ENCODE measurements around the gene EPHA3. TPM values are rescaled to one million over a fixed set of nuclear protein-coding genes. Genes with fewer than 3 reads are reported as not detected.

The EPHA3 gene
- not detected for polyA plus RNA-seq (2012; ENCODE audit: missing spikeins)

DNA sequence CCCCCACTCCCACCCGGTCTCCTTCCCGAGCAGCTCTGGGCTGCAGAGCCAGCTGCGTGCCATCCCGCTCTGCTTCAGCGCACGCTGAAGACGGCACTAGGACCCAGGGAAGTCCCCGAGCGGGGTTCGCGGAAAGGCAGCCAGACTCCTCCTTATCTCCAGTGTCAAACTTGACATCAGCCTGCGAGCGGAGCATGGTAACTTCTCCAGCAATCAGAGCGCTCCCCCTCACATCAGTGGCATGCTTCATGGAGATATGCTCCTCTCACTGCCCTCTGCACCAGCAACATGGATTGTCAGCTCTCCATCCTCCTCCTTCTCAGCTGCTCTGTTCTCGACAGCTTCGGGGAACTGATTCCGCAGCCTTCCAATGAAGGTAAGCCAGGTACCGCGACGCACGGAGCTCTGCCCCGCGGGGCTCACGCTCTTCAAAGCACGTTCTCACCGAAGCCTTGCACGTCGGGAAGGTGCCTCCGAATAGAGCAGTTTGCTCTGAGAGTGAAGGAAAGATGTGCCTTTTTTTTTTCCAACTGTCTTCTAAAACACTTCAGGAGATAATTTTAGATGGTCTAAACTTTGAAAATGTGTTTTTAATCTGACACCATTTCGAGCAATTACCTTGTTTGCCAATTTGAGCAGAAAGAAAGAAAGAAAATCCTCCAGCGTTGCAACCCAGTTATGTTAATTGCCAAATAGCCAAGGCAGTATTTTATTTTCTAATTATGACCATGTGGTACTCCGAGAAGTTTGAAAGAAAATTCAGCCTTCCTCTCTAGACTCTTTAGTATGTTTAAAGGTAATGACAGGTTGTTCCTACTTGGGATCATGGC is at the start of gene EPHA3:
EPHA3 (plus strand) TSS at position 161 of the 830 bp plus-strand sequence; CDS start at position 289, 128 bp downstream.
- TF ChIP-seq POLR2AphosphoS5 (IDR thresholded peaks at IDR 0.05; ENCODE audit: low read depth, low read length) (no peak), POLR2A (IDR thresholded peaks at IDR 0.05; ENCODE audit: low read depth, low read length) (no peak), TAF1 (IDR thresholded peaks at IDR 0.05; ENCODE audit: borderline replicate concordance, low read depth, low read length) (no peak)
- FAIRE-seq (no peak), DNase-seq (ENCODE audit: insufficient read length) (no peak)

DNA sequence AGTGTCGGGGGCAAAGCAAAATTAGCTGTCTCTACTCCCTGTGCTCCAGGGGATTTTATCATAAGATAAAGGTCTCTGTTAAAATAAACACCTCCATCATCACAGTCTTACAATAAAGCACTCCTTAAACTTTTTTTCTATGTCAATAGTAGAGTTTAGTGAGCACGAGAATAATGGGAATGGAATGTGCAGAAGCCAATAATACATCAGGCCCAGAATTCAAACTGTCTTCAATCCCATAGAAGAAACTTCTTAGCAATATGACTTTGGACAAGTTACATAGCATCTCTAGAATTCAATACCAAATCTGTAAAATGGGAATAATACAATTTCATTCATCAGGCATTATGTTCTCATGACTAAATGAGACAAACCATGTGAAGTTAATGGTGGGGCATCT is 49.0 kb upstream of the EPHA3 start:
- TF ChIP-seq TAF1 (IDR thresholded peaks at IDR 0.05; ENCODE audit: borderline replicate concordance, low read depth, low read length) (no peak), POLR2AphosphoS5 (IDR thresholded peaks at IDR 0.05; ENCODE audit: low read depth, low read length) (no peak), POLR2A (IDR thresholded peaks at IDR 0.05; ENCODE audit: low read depth, low read length) (no peak)
- FAIRE-seq (no peak), DNase-seq (ENCODE audit: insufficient read length) (no peak)

DNA sequence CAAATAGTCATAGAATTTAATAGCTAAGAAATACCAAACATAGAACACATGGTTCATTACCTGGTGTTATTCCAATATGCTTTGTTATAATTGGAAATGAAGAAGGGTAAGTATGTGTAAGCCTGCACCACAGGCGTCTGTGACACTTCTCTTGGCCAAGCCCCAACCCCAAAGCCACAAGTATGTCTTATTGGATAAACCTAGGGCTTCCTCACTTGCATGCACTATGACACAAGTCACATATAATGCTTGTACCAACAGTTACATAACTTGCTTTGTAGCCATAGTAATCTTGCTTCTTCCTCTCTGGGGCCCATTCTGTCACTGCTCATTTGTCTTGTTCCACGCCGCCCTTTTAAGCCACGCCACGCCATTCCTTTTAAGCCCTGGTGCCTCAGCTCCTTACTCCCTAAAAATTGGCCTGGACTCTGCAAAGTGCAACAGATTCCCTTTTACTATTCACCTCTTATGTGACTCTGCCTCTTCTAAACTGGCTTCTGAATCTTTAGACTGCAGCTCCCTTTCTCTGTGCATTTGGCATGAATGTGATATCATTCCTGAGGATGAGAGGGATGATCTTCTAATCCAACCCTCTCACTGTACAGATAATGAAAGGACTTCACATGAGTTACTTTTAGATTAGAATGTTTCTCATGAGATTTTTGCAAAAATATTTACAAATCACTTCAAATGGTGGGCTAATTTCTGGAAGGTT is 48.1 kb upstream of the EPHA3 start:
- TF ChIP-seq POLR2AphosphoS5 (IDR thresholded peaks at IDR 0.05; ENCODE audit: low read depth, low read length) (no peak), TAF1 (IDR thresholded peaks at IDR 0.05; ENCODE audit: borderline replicate concordance, low read depth, low read length) (no peak), POLR2A (IDR thresholded peaks at IDR 0.05; ENCODE audit: low read depth, low read length) (no peak)
- FAIRE-seq, result no peak
- no peak for DNase-seq (ENCODE audit: insufficient read length)

DNA sequence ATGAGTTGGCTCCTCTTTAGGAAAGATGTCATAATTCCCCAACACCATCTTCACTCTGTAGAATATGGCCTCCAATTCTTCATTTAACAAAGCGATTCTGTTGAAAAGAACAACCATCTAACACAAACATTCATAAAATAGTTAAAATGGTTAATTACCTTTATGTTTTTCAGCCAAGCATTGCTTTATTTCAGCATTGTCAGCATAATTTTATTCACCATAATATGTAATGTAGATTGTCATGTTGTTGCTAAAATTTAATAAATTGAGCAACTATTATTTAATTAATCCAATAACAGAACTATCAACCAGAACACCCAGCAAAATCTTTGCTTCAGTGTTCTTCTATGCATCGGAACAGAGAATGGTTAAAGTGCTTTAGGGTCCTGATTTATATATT is 46.2 kb upstream of the EPHA3 start:
- FAIRE-seq, result no peak
- DNase-seq (ENCODE audit: insufficient read length), result no peak
- TF ChIP-seq POLR2A (IDR thresholded peaks at IDR 0.05; ENCODE audit: low read depth, low read length) (no peak), POLR2AphosphoS5 (IDR thresholded peaks at IDR 0.05; ENCODE audit: low read depth, low read length) (no peak), TAF1 (IDR thresholded peaks at IDR 0.05; ENCODE audit: borderline replicate concordance, low read depth, low read length) (no peak)

DNA sequence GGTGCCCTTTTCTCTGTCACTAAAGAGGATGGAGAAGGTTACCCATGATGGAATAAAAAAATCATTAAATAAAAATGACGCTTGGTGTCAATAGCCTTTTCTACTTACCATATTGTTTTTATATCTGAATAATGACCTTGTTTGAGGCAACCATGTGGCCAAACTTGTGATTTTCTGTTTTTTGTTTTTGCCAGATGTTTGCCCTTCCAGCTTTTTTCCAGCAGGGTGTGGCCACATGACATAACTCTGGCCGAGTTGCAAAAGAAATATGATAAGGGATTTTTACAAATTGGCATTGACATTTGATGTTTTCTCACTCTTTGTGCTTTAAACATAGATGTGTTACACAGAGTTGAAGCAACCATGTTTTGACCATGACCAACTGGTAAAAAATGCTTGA is 39.7 kb upstream of the EPHA3 start:
- no peak for FAIRE-seq
- no peak for DNase-seq (ENCODE audit: insufficient read length)
- no peak for TF ChIP-seq POLR2A (IDR thresholded peaks at IDR 0.05; ENCODE audit: low read depth, low read length)
- no peak for TF ChIP-seq TAF1 (IDR thresholded peaks at IDR 0.05; ENCODE audit: borderline replicate concordance, low read depth, low read length)
- TF ChIP-seq POLR2AphosphoS5 (IDR thresholded peaks at IDR 0.05; ENCODE audit: low read depth, low read length), result no peak

DNA sequence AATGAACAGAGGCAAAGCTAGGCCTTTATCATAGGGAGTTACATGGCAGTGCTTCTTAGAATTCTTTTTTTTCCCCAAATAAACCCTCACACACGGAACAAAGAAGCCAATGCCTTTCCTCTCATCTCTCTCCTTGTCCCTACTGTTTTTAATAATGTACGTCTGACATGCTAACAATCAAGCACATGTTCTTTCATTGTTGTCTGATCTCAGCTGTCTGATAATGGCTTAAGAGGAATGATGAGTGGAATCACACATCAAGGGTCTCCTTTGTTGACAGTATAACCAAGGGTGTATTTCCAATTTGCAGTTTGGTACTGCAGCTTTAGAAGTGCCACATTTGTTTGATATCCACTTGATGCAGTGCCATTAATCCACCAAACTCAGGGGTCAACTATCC is 34.8 kb upstream of the EPHA3 start:
- no peak for FAIRE-seq

DNA sequence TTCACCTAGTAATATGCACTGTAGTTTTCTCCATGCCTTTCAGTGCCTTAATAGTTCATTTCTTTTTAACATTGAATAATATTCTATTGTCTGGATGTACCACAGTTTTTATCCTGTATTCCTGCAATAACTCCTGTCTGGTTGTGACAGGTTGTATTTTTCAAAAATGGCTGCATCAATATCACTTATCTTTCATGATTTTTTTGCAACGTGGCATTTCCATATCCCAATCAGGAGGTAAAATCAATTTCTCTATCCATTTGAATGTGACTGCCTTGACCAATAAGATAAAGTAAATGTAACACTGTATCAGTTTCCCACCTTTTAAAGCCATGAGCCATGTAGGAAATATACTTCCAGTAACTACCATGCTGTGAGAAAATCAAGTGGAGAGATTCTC is 27.5 kb upstream of the EPHA3 start:
- no peak for FAIRE-seq
- TF ChIP-seq POLR2AphosphoS5 (IDR thresholded peaks at IDR 0.05; ENCODE audit: low read depth, low read length), result no peak
- no peak for TF ChIP-seq TAF1 (IDR thresholded peaks at IDR 0.05; ENCODE audit: borderline replicate concordance, low read depth, low read length)
- TF ChIP-seq POLR2A (IDR thresholded peaks at IDR 0.05; ENCODE audit: low read depth, low read length), result no peak
- DNase-seq (ENCODE audit: insufficient read length), result no peak

More for the DNA sequence above, 34.8 kb upstream of the EPHA3 start:
- no peak for DNase-seq (ENCODE audit: insufficient read length)
- TF ChIP-seq TAF1 (IDR thresholded peaks at IDR 0.05; ENCODE audit: borderline replicate concordance, low read depth, low read length) (no peak), POLR2AphosphoS5 (IDR thresholded peaks at IDR 0.05; ENCODE audit: low read depth, low read length) (no peak), POLR2A (IDR thresholded peaks at IDR 0.05; ENCODE audit: low read depth, low read length) (no peak)

DNA sequence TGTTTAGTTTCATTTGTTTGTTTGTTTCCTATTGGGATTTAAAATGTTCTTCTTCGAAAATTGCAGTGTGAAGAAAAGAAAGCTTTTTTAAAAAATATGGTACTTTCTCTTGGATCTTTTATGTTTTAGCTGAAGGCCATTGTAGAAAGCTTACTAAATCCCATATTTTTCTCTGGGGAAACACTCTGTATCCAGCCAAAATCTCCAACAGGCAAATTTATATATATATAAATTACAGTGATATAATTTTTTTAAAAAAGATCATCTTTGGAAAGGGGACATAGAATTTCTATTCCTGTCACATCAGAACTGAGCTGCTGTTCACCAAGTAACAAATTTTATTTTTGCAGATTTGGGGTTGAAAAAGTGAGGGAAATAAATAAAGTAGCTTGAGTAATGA is 19.6 kb upstream of the EPHA3 start:
- FAIRE-seq (no peak), DNase-seq (ENCODE audit: insufficient read length) (no peak)
- TF ChIP-seq POLR2AphosphoS5 (IDR thresholded peaks at IDR 0.05; ENCODE audit: low read depth, low read length) (no peak), TAF1 (IDR thresholded peaks at IDR 0.05; ENCODE audit: borderline replicate concordance, low read depth, low read length) (no peak), POLR2A (IDR thresholded peaks at IDR 0.05; ENCODE audit: low read depth, low read length) (no peak)

DNA sequence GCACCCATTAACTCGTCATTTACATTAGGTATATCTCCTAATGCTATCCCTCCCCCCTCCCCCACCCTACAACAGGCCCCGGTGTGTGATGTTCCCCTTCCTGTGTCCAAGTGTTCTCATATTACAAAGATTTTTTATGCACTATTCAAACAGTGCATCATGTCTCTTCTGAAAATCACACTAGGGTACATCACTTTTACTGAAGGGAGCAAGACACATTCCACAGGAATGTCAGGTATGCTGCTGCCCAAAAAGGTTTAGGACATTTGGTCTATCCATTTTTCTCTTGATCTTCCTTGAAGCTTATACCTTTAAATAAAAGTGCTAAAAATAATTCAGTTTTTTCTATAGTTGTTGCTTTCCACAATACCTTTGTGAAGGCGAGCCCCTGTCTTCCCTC is 9.2 kb upstream of the EPHA3 start:
- TF ChIP-seq POLR2AphosphoS5 (IDR thresholded peaks at IDR 0.05; ENCODE audit: low read depth, low read length) (no peak), TAF1 (IDR thresholded peaks at IDR 0.05; ENCODE audit: borderline replicate concordance, low read depth, low read length) (no peak), POLR2A (IDR thresholded peaks at IDR 0.05; ENCODE audit: low read depth, low read length) (no peak)
- DNase-seq (ENCODE audit: insufficient read length) (no peak), FAIRE-seq (no peak)

DNA sequence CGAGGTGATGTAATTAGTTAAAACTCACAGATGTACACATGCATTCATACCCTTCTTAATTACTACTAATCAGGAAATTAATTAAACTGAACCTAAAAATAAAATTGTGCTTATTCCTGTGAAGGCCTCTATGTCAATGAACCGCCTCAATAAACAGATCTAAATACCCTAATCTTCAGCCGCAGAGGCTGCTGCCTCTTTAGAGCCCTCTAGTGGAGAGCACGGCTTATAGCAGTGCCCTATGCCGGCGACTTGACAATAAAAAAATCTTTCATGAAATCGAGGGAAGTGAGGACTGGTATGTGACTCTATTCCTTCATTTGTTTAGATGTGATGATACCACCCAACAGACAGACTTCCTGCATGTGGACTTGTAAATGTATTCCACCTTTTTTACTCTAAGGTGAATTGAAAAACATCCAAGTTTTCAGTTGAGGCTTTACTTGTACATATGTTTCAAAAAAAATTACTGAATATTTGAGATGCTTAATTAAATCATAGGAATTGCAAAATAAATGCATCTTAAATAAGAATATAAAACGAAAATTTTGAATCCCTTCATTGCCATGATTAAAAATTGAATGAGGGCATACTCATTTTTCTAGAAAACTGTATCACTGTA is 8.3 kb upstream of the EPHA3 start:
- TF ChIP-seq POLR2AphosphoS5 (IDR thresholded peaks at IDR 0.05; ENCODE audit: low read depth, low read length) (no peak), TAF1 (IDR thresholded peaks at IDR 0.05; ENCODE audit: borderline replicate concordance, low read depth, low read length) (no peak), POLR2A (IDR thresholded peaks at IDR 0.05; ENCODE audit: low read depth, low read length) (no peak)
- DNase-seq (ENCODE audit: insufficient read length), result no peak
- FAIRE-seq, result peak; percentile 88

DNA sequence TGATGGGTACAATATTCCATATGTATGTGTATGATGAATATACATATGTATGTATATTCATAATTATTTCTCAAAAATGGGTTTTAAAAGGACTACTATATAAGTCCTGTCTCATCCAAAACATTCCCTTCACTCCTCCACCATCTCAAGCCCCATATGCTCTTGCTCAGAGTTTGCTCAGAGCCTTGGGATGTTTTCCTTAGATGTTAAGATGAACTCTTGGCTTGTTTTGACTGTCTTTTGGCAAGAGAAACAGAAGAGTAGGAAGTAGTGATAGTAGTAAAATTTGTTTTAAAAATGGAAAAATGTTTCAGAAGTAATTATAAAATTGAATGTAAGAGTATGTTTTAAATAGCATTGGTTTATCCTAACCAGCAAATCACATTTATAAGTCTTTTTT is 6.2 kb upstream of the EPHA3 start:
- no peak for TF ChIP-seq TAF1 (IDR thresholded peaks at IDR 0.05; ENCODE audit: borderline replicate concordance, low read depth, low read length)
- TF ChIP-seq POLR2AphosphoS5 (IDR thresholded peaks at IDR 0.05; ENCODE audit: low read depth, low read length), result no peak
- TF ChIP-seq POLR2A (IDR thresholded peaks at IDR 0.05; ENCODE audit: low read depth, low read length), result no peak
- DNase-seq (ENCODE audit: insufficient read length), result no peak
- FAIRE-seq, result no peak
